ENCODE results near the gene CD72.

CD72 gene

DNA sequence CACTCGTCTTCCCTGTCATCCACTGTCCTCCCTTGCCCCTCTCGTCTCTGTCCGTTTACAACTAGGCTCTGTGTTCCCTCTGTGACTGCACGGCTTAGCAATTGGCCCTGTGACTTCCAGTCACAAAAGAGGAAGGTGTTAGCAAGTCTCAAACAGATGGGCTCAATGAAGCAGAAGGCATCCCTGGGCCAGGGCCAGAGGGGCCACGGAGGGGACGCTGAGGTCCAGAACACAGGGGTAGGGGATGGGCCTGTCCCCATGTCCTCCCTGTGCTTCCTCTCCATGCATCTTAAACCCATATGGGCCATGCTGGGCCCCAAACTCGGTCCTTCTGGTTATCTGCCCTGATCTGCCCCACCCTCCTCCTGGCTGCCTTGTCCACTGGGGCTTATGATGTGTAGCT lies at the start of gene CD72:
Gene CD72, minus strand, starts transcription at position 89 of the 403 bp plus-strand sequence. CDS start 110 bp downstream, outside the sequence.
- TF ChIP-seq EGR1 (IDR thresholded peaks at IDR 0.05) (no peak), YY1 (IDR thresholded peaks at IDR 0.05; ENCODE audit: low read depth) (no peak), TEAD4 (IDR thresholded peaks at IDR 0.05) (no peak), NFIC (IDR thresholded peaks at IDR 0.05) (no peak), USF1 (IDR thresholded peaks at IDR 0.05) (no peak), RAD21 (IDR thresholded peaks at IDR 0.05; ENCODE audit: low read depth) (no peak), EP300 (IDR thresholded peaks at IDR 0.05; ENCODE audit: borderline replicate concordance) (no peak), ZBTB7A (IDR thresholded peaks at IDR 0.05; ENCODE audit: low read depth) (no peak), CREB1 (IDR thresholded peaks at IDR 0.05; ENCODE audit: low read depth) (no peak), CEBPB (IDR thresholded peaks at IDR 0.05) (no peak), TCF12 (IDR thresholded peaks at IDR 0.05; ENCODE audit: low read depth) (no peak), TAF1 (IDR thresholded peaks at IDR 0.05; ENCODE audit: low read depth) (no peak)
- TF ChIP-seq, protein P1, sequence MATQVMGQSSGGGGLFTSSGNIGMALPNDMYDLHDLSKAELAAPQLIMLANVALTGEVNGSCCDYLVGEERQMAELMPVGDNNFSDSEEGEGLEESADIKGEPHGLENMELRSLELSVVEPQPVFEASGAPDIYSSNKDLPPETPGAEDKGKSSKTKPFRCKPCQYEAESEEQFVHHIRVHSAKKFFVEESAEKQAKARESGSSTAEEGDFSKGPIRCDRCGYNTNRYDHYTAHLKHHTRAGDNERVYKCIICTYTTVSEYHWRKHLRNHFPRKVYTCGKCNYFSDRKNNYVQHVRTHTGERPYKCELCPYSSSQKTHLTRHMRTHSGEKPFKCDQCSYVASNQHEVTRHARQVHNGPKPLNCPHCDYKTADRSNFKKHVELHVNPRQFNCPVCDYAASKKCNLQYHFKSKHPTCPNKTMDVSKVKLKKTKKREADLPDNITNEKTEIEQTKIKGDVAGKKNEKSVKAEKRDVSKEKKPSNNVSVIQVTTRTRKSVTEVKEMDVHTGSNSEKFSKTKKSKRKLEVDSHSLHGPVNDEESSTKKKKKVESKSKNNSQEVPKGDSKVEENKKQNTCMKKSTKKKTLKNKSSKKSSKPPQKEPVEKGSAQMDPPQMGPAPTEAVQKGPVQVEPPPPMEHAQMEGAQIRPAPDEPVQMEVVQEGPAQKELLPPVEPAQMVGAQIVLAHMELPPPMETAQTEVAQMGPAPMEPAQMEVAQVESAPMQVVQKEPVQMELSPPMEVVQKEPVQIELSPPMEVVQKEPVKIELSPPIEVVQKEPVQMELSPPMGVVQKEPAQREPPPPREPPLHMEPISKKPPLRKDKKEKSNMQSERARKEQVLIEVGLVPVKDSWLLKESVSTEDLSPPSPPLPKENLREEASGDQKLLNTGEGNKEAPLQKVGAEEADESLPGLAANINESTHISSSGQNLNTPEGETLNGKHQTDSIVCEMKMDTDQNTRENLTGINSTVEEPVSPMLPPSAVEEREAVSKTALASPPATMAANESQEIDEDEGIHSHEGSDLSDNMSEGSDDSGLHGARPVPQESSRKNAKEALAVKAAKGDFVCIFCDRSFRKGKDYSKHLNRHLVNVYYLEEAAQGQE (IDR thresholded peaks at IDR 0.05; ENCODE audit: low read depth), result no peak

GRCh38 chr9:35667939-35668338 lies 49.7 kb upstream of the CD72 start:
- TF ChIP-seq TAF1 (IDR thresholded peaks at IDR 0.05; ENCODE audit: low read depth) (no peak), USF1 (IDR thresholded peaks at IDR 0.05) (no peak), RAD21 (IDR thresholded peaks at IDR 0.05; ENCODE audit: low read depth) (no peak), TEAD4 (IDR thresholded peaks at IDR 0.05) (no peak), CEBPB (IDR thresholded peaks at IDR 0.05) (no peak), FOXM1 (IDR thresholded peaks at IDR 0.05; ENCODE audit: borderline replicate concordance, low read depth) (no peak), EGR1 (IDR thresholded peaks at IDR 0.05) (no peak), EP300 (IDR thresholded peaks at IDR 0.05; ENCODE audit: borderline replicate concordance) (no peak), NFIC (IDR thresholded peaks at IDR 0.05) (no peak), ZBTB7A (IDR thresholded peaks at IDR 0.05; ENCODE audit: low read depth) (no peak), YY1 (IDR thresholded peaks at IDR 0.05; ENCODE audit: low read depth) (no peak), CREB1 (IDR thresholded peaks at IDR 0.05; ENCODE audit: low read depth) (no peak), TCF12 (IDR thresholded peaks at IDR 0.05; ENCODE audit: low read depth) (no peak)
- TF ChIP-seq, protein P2, sequence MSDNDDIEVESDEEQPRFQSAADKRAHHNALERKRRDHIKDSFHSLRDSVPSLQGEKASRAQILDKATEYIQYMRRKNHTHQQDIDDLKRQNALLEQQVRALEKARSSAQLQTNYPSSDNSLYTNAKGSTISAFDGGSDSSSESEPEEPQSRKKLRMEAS (IDR thresholded peaks at IDR 0.05), result no peak
- TF ChIP-seq, protein P1 (IDR thresholded peaks at IDR 0.05; ENCODE audit: low read depth), result no peak

DNA sequence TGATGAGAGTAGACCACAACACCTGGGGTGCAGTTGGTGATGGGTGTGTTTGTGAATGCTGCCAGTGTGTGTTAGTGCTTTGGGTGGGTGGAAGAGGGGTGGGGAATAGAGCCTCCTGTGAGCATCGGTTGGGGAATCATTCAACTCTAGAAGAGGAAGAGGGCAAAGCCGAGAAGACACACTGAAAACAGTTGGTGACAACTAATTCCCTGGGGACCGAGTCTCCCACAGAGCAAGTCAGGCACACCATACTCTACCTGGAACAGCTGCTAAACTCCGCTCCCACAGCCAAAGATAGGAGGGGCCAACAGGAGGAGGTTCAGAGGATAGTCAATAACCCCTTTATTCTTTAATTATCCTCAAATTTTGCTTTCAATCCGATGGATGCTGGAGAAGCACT lies 48.3 kb upstream of the CD72 start:
- TF ChIP-seq YY1 (IDR thresholded peaks at IDR 0.05; ENCODE audit: low read depth), result no peak

GRCh38 chr9:35666045-35666444 lies 47.8 kb upstream of the CD72 start:
- TF ChIP-seq TEAD4 (IDR thresholded peaks at IDR 0.05) (peak; percentile 82), YY1 (IDR thresholded peaks at IDR 0.05; ENCODE audit: low read depth) (no peak), NFIC (IDR thresholded peaks at IDR 0.05) (peak; percentile 85), EGR1 (IDR thresholded peaks at IDR 0.05) (no peak)
- TF ChIP-seq, protein P1 (IDR thresholded peaks at IDR 0.05; ENCODE audit: low read depth), result no peak

GRCh38 chr9:35665471-35665818 lies 47.2 kb upstream of the CD72 start:
- TF ChIP-seq, protein P1 (IDR thresholded peaks at IDR 0.05; ENCODE audit: low read depth), result no peak
- peak; percentile 49; the same call in 1 of the 2 replicates for TF ChIP-seq NFIC (IDR thresholded peaks at IDR 0.05)
